H1 (cell line): ENCODE data around the gene SUMF1. TPM values are rescaled to one million over a fixed set of nuclear protein-coding genes. Genes with fewer than 3 reads are reported as not detected.

Source experiments
- CTCF ChIA-PET: fragments of 300-600 bp; sonication (Branson Sonifier 250); formaldehyde crosslinking; loops from one replicate; lab custom pipeline; 2021; ENCODE audit not compliant: partially characterized antibody; lab: Charles Lee
- POLR2A ChIA-PET: fragments of 300-600 bp; sonication (Branson Sonifier 250); formaldehyde crosslinking; loops from one replicate; lab custom pipeline; 2021; ENCODE audit warnings: inconsistent platforms; ENCODE audit not compliant: partially characterized antibody; lab: Charles Lee
- DNase-seq, 2 experiments: peaks; one replicate each; pipeline versions ENCODE4 v3.0.0 to v3.0.0-alpha.2; 2010 to 2022; ENCODE audit warnings: low spot score in 2 of 2, low read depth in 1 of 2, mixed read lengths in 1 of 2
- FAIRE-seq: peaks from 2 replicates; lab custom pipeline; 2011; peaks lifted over from hg19 to GRCh38; lab: Jason Lieb, UNC
- H2AFZ ChIP-seq: 2 replicates; pipeline ENCODE4 v1.8.1; 2012; ENCODE audit warnings: low read length, inconsistent platforms
- H2AK5ac ChIP-seq: 2 replicates; pipeline ENCODE4 v1.6.1; 2013; ENCODE audit warnings: low read depth, low read length
- H2BK120ac ChIP-seq: replicated peaks from 2 replicates; pipeline ENCODE3; 2013; ENCODE audit warnings: low read depth, low read length, inconsistent platforms
- H2BK12ac ChIP-seq: 2 replicates; pipeline ENCODE4 v1.6.1; 2013; ENCODE audit warnings: low read depth, low read length
- H2BK15ac ChIP-seq: 2 replicates; pipeline ENCODE4 v1.6.1; 2013; ENCODE audit warnings: low read length
- H2BK20ac ChIP-seq: 2 replicates; pipeline ENCODE4 v1.6.1; 2013; ENCODE audit warnings: low read length
- H2BK5ac ChIP-seq: 2 replicates; pipeline ENCODE4 v1.6.1; 2013; ENCODE audit warnings: low read depth, low read length
- H3K14ac ChIP-seq: 2 replicates; pipeline ENCODE4 v1.6.1; 2013; ENCODE audit warnings: inconsistent platforms; ENCODE audit not compliant: insufficient read length
- H3K18ac ChIP-seq: 2 replicates; pipeline ENCODE4 v1.6.1; 2013; ENCODE audit warnings: low read length; ENCODE audit errors: extremely low read depth
- H3K23ac ChIP-seq: 2 replicates; pipeline ENCODE4 v1.6.1; 2013; ENCODE audit warnings: inconsistent platforms; ENCODE audit not compliant: insufficient read length
- H3K23me2 ChIP-seq: 2 replicates; pipeline ENCODE4 v1.6.1; 2013; ENCODE audit warnings: low read depth, low read length
- H3K27ac ChIP-seq: 2 replicates; pipeline ENCODE4 v1.6.1; 2011; ENCODE audit warnings: low read depth, low read length, inconsistent platforms
- H3K27me3 ChIP-seq, 4 experiments: replicated peaks in 1 of 4; 1 replicate in 1 of 4; 2 replicates in 3 of 4; pipeline versions ENCODE4 v1.6.1 to v1.8.1; 2011 to 2013; ENCODE audit warnings: low read length in 3 of 4, mild to moderate bottlenecking in 3 of 4, inconsistent platforms in 2 of 4, mixed read lengths in 2 of 4, moderate library complexity in 1 of 4; ENCODE audit not compliant: control insufficient read depth in 3 of 4, insufficient read depth in 3 of 4; ENCODE audit errors: extremely low read depth in 1 of 4
- H3K36me3 ChIP-seq, 4 experiments: 2 replicates each; pipeline versions ENCODE4 v1.6.1 to v1.8.1; 2011 to 2013; ENCODE audit warnings: mild to moderate bottlenecking in 4 of 4, low read length in 3 of 4, moderate library complexity in 2 of 4, control low read depth in 1 of 4, inconsistent platforms in 1 of 4; ENCODE audit not compliant: insufficient read depth in 4 of 4, control insufficient read depth in 2 of 4
- H3K4ac ChIP-seq: replicated peaks from 2 replicates; pipeline ENCODE3; 2013; ENCODE audit warnings: low read length, low read depth, mixed read lengths, inconsistent platforms; ENCODE audit not compliant: insufficient read length
- H3K4me1 ChIP-seq, 4 experiments: replicated peaks in 1 of 4; 1 replicate in 1 of 4; 2 replicates in 3 of 4; pipeline versions ENCODE4 v1.6.1 to v1.8.1; 2011 to 2013; ENCODE audit warnings: low read length in 3 of 4, inconsistent platforms in 2 of 4, mixed read lengths in 1 of 4; ENCODE audit not compliant: insufficient read depth in 4 of 4, control insufficient read depth in 3 of 4
- H3K4me2 ChIP-seq, 2 experiments: 2 replicates each; pipeline versions ENCODE4 v1.6.1 to v1.8.1; 2011 to 2013; ENCODE audit warnings: low read depth in 2 of 2, low read length in 2 of 2, control low read depth in 1 of 2, inconsistent platforms in 1 of 2, mild to moderate bottlenecking in 1 of 2; ENCODE audit not compliant: insufficient read depth in 1 of 2
- H3K4me3 ChIP-seq, 4 experiments: fragments of 200-600, 300-600 bp in 1 of 4; sonication (generic), shearing (Covaris generic), sonication (Bioruptor Twin) in 1 of 4; 2 replicates each; pipeline versions ENCODE4 v1.5.1 to v1.8.1; 2011 to 2016; ENCODE audit warnings: low read length in 4 of 4, low read depth in 3 of 4, control low read depth in 2 of 4, inconsistent platforms in 2 of 4, mild to moderate bottlenecking in 2 of 4, mixed read lengths in 1 of 4, moderate library complexity in 1 of 4; ENCODE audit not compliant: insufficient read depth in 2 of 4; ENCODE audit errors: extremely low read depth in 1 of 4
- H3K56ac ChIP-seq: replicated peaks from 2 replicates; pipeline ENCODE3; 2013; ENCODE audit warnings: low read depth, mild to moderate bottlenecking, mixed read lengths, low read length, inconsistent platforms; ENCODE audit not compliant: insufficient read length
- H3K79me1 ChIP-seq: 2 replicates; pipeline ENCODE4 v1.6.1; 2013; ENCODE audit warnings: low read depth, low read length, control low read depth
- H3K79me2 ChIP-seq, 2 experiments: 2 replicates each; pipeline versions ENCODE4 v1.6.1 to v1.8.1; 2012 to 2013; ENCODE audit warnings: low read length in 2 of 2, mild to moderate bottlenecking in 2 of 2, inconsistent platforms in 1 of 2; ENCODE audit not compliant: insufficient read depth in 2 of 2, control insufficient read depth in 1 of 2
- H3K9ac ChIP-seq, 4 experiments: replicated peaks in 1 of 4; 1 replicate in 1 of 4; 2 replicates in 3 of 4; pipeline versions ENCODE4 v1.6.1 to v1.8.1; 2011 to 2013; ENCODE audit warnings: low read depth in 3 of 4, low read length in 3 of 4, control low read depth in 2 of 4, mild to moderate bottlenecking in 2 of 4, moderate library complexity in 2 of 4, inconsistent platforms in 1 of 4; ENCODE audit errors: extremely low read depth in 1 of 4
- H3K9me3 ChIP-seq, 2 experiments: 2 replicates each; pipeline versions ENCODE4 v1.6.1 to v1.8.1; 2012 to 2013; ENCODE audit warnings: mild to moderate bottlenecking in 2 of 2, moderate library complexity in 2 of 2, control low read depth in 1 of 2, inconsistent platforms in 1 of 2, low read depth in 1 of 2, low read length in 1 of 2, mixed read lengths in 1 of 2; ENCODE audit not compliant: insufficient read depth in 2 of 2
- H4K20me1 ChIP-seq, 2 experiments: replicated peaks in 1 of 2; 2 replicates each; pipeline versions ENCODE3 to v1.8.1; 2011 to 2013; ENCODE audit warnings: inconsistent platforms in 2 of 2, low read length in 2 of 2, mild to moderate bottlenecking in 1 of 2; ENCODE audit not compliant: insufficient read depth in 2 of 2, control insufficient read depth in 1 of 2
- H4K5ac ChIP-seq: 2 replicates; pipeline ENCODE4 v1.6.1; 2013; ENCODE audit warnings: low read length, low read depth, mixed read lengths, inconsistent platforms; ENCODE audit not compliant: insufficient read length
- H4K8ac ChIP-seq: 2 replicates; pipeline ENCODE4 v1.8.0; 2013; ENCODE audit warnings: mild to moderate bottlenecking, moderate library complexity, low read length, inconsistent platforms; ENCODE audit not compliant: insufficient read depth; ENCODE audit errors: extremely low read depth
- H4K91ac ChIP-seq: replicated peaks from 2 replicates; pipeline ENCODE3; 2013; ENCODE audit warnings: low read length, mixed read lengths, inconsistent platforms; ENCODE audit not compliant: insufficient read length
- BRCA1 ChIP-seq: IDR thresholded peaks from 2 replicates; pipeline ENCODE4 v1.6.1; 2012; ENCODE audit warnings: low read depth, low read length, improper control_type of control experiment
- CEBPB ChIP-seq: IDR thresholded peaks from 2 replicates; pipeline ENCODE4 v1.6.1; 2012; ENCODE audit warnings: low read depth, low read length
- CREB1 ChIP-seq: IDR thresholded peaks from 2 replicates; pipeline ENCODE4 v1.6.1; 2012; ENCODE audit warnings: inconsistent platforms
- KDM4A ChIP-seq: IDR thresholded peaks from one replicate; pipeline ENCODE4 v1.7.1; 2012; ENCODE audit warnings: low read depth, mild to moderate bottlenecking, moderate library complexity, low read length, inconsistent platforms; ENCODE audit not compliant: severe bottlenecking
- NRF1 ChIP-seq: IDR thresholded peaks from 2 replicates; pipeline ENCODE4 v1.6.1; 2011; ENCODE audit warnings: mild to moderate bottlenecking, low read depth, low read length, improper control_type of control experiment
- POLR2AphosphoS5 ChIP-seq: IDR thresholded peaks from 2 replicates; pipeline ENCODE4 v1.6.1; 2011; ENCODE audit warnings: low read depth, low read length
- RBBP5 ChIP-seq: IDR thresholded peaks from 2 replicates; pipeline ENCODE4 v1.7.1; 2012; ENCODE audit warnings: low read depth, mild to moderate bottlenecking, inconsistent platforms, low read length, moderate library complexity, borderline replicate concordance
- SP1 ChIP-seq: IDR thresholded peaks from 2 replicates; pipeline ENCODE4 v1.6.1; 2011; ENCODE audit warnings: low read depth, low read length
- SUZ12 ChIP-seq: fragments of 200-600 bp; sonication (generic); IDR thresholded peaks from 2 replicates; pipeline ENCODE4 v1.6.1; 2012; ENCODE audit warnings: mild to moderate bottlenecking, inconsistent platforms, low read length, moderate library complexity, mixed read lengths
- TAF7 ChIP-seq: optimal IDR thresholded peaks from 2 replicates; pipeline ENCODE3; 2011; ENCODE audit warnings: low read depth, mild to moderate bottlenecking, inconsistent platforms, low read length, moderate library complexity, borderline replicate concordance
- TBP ChIP-seq: IDR thresholded peaks from 2 replicates; pipeline ENCODE4 v1.6.1; 2011; ENCODE audit warnings: low read depth, low read length, improper control_type of control experiment
- YY1 ChIP-seq: IDR thresholded peaks from 2 replicates; pipeline ENCODE4 v1.6.1; 2011; ENCODE audit warnings: low read depth, mild to moderate bottlenecking, low read length
- WGBS, 2 experiments: shearing (Covaris generic) in 1 of 2; methylation state at CpG; one replicate each; pipeline versions ENCODE4 v1.1.6 to v1.1.7; 2013 to 2015; ENCODE audit warnings: low lambda C conversion rate in 2 of 2, mixed read lengths in 2 of 2, inconsistent platforms in 1 of 2, low coverage in 1 of 2, missing lambda C conversion rate in 1 of 2; ENCODE audit not compliant: insufficient replicate concordance in 2 of 2, insufficient coverage in 1 of 2, insufficient read length in 1 of 2; ENCODE audit errors: extremely low coverage in 1 of 2, missing lambda C conversion rate in 1 of 2; 5-methylcytosine and 5-hydroxymethylcytosine counted together
- polyA plus RNA-seq, 7 experiments: library from polyadenylated mRNA; depleted of rRNA in 3 of 7; stranded (reverse) in 5 of 7; unstranded in 2 of 7; fragments of >200 nt in 5 of 7; fragments of 200-250 nt in 2 of 7; gene quantifications; 1 replicate in 5 of 7; 2 replicates in 1 of 7; 4 replicates in 1 of 7; pipeline versions ENCODE4 v1.2.1 to v1.2.3, GENCODE V29; 2011 to 2013; ENCODE audit warnings: missing spikeins in 2 of 7, mixed read lengths in 2 of 7
- total RNA-seq: library from RNA; stranded (reverse); fragmentation: NEBNext Ultra II Directional; extraction: Animal tissue kit (Norgen Biotek cat#: 25700); gene quantifications from 2 replicates; pipeline ENCODE4 v1.2.1, GENCODE V29; 2021
- TF ChIP-seq, protein P1 (sequence below): IDR thresholded peaks from 2 replicates; pipeline ENCODE4 v1.6.1; 2012; ENCODE audit warnings: inconsistent platforms

SUMF1 gene
- total and polyA plus RNA-seq, 2 of the 8 experiments (the other 6 are each of a cell fraction or from before 2014, with no cell fraction given): 12.5 to 15.0 TPM

DNA sequence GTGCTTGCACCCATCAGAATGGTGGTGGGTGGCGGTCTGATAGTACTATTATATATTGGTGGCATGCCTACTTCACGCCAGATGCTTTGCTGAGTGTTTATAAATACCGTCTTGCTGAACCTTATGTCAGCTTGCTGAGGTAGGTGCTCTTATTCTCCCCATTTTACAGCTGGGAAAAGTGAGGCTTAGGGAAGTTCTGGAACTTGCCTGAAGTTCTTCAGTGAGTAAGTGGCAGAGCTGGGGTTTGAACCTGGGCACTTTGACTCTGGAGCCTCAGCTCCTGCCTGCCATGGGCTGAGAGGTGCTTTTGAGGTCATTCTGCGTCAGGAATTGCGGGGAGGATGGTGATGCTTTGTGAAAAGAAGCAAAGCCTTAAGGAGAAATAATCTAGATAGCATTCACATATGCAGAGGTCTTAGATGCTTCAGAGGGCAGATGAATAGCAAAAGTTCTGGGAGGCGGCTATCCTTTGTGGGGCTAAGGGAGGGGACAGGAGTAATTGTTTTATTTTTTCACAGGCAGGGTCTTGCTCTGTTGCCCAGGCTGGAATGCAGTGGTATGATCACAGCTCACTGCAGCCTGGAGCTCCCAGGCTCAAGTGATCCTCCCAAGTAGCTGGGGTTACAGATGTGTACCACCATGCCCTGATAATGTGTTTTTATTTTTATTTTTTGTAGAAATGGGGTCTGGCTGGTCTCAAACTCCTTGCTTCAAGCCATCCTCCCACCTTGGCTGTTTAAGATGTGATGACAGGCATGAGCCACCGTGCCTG lies 44.6 kb upstream of the SUMF1 start:
- Histone ChIP-seq H3K79me1 (no peaks in the 10 kb centered on the region), H3K4ac (no peak overlapping the region), H3K9ac (no peak overlapping the region), H3K27me3 (no peaks in the 10 kb centered on the region; a peak in 2 of 7 replicates), H4K20me1 (no peaks in the 10 kb centered on the region), H3K23me2 (no peaks in the 10 kb centered on the region), H2BK120ac (no peak overlapping the region), H4K91ac (no peak overlapping the region), H3K36me3 (no peaks in the 10 kb centered on the region), H3K56ac (no peak overlapping the region), H3K4me3 (no peak overlapping the region), H4K5ac (no peak overlapping the region), H3K27ac (no peak overlapping the region), H3K4me2 (no peak overlapping the region), H3K18ac (no peak overlapping the region), H2AK5ac (no peak overlapping the region), H2AFZ (no peak overlapping the region), H2BK20ac (no peak overlapping the region), H2BK15ac (no peak overlapping the region), H3K23ac (no peak overlapping the region), H4K8ac (no peak overlapping the region), H3K79me2 (no peaks in the 10 kb centered on the region), H2BK5ac (no peak overlapping the region), H3K9me3 (no peaks in the 10 kb centered on the region), H2BK12ac (no peak overlapping the region), H3K14ac (no peak overlapping the region), H3K4me1 (peaks cover 5 to 20% (median 12%) of the 10 kb centered on the region in 4 experiments; a peak in 5 of 7 replicates)
- CTCF ChIA-PET: interaction anchor here (0.6 to 2.4 kb wide), 4 partner anchors 60 to 161 kb away, joined by 3 to 8 read pairs (median 4); no protein-coding TSS in a partner anchor
- POLR2A ChIA-PET: interaction anchor here (1.7 to 4.2 kb wide), 2 partner anchors 12 to 19 kb away, joined by 3 to 20 read pairs; partner anchors contain the start of gene ITPR1
- WGBS, 2 experiments: 76% methylated on average over 7 of the region's 7 CpGs; no CpG with 5 or more reads in 1 of the 2 experiments
- no peak for FAIRE-seq
- DNase-seq: no peak
- TF ChIP-seq SP1 (no peak), POLR2AphosphoS5 (no peak), NRF1 (no peak), TAF7 (no peak), TBP (no peak), KDM4A (no peak), SUZ12 (no peak), BRCA1 (no peak), YY1 (no peak), RBBP5 (no peak), CREB1 (no peak), CEBPB (no peak)
- TF ChIP-seq, protein P1, sequence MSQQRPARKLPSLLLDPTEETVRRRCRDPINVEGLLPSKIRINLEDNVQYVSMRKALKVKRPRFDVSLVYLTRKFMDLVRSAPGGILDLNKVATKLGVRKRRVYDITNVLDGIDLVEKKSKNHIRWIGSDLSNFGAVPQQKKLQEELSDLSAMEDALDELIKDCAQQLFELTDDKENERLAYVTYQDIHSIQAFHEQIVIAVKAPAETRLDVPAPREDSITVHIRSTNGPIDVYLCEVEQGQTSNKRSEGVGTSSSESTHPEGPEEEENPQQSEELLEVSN: no peak
